Midbrain (tissue), 1 donor: ENCODE results near the gene MYH14.
"Not testable (repeated sequence)": the region's sequence is repeated elsewhere in the genome, so short reads cannot be mapped to it uniquely, and the experiment has no call there.

Source experiments
- DNase-seq: peaks from one replicate; lab custom pipeline; 2025; lab: John Stamatoyannopoulos, UW

Gene MYH14

DNA sequence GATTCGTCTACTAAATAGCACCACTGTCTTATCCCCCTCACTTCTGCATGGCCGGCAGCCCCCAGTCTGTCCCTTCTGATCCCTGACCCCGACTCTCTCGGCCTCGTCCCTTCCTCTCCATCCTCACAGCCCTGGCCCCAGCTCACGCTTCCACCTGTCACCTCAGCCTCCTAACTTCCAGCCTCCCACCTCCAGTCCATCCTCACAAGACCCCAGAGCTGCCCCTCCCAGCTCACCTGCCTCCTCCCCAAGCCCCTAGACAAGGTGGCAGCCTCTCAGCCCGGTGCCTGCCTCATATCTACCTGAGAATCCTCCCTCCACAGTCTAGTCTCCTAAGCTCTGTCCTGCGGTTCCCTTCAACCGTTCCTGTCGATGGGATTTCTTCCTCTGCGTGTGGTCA is 115.7 kb downstream of the MYH14 start:
- DNase-seq, result no peak

DNA sequence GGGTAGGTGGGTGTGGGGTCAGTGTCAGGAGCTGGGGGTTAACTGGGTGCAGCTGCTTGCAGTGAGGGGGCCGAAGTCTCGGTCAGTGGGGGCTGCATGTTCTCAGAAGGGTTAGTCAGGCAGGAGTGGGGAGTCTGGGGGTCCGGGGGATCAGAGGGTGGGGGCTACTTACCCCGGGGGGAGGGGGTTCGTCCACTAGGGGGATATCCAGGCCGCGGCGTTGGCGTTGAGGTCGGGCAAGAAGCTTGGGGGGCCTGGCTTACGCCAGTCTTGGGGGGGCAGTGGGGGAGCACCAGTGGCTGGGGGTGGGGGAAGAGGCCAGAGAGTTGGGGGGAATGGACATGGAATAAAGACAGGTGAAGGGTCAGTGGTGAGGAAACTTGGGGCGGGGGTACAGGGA is 116.6 kb downstream of the MYH14 start:
- DNase-seq, result no peak

DNA sequence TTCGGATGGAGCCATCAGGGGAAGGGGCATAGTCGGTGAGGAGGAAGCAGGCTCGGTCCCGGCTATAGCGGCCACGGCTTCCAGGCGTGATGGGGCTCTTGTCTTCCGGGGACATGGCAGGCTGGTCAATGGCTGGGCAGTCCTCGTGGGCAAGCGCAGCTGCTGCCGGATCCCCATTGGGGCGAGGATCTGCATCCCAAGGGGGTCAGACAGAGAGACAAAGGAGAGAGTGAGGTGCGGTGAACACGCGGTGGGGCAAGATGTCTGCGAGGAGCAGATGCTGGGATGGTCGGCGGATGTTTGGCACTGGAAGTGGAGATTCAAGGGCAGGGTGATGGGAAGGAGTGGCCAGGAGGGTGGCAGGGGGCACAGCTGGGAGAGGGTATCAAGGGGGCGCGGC is 117.2 kb downstream of the MYH14 start:
- no peak for DNase-seq

DNA sequence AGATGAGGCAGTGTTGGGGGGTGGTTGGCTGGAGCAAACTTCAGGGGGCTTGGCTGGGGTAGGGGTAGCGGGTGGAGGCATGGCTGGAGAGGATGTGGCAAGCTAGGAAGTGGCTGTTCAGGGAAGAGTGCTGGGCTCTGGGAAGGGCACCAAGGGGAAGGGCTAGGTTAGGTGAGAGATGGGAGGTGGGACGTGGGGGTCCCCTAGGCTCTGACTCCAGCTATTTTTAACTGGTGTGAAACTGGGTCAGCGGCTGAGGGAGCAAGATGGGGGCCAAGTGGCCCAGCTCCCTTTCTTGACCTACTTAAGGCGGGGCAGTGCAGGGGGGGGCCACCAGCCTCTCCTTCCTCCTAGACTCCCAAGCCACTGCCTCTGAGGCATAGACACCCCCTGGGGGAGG is 118.4 kb downstream of the MYH14 start:
- DNase-seq, result no peak

DNA sequence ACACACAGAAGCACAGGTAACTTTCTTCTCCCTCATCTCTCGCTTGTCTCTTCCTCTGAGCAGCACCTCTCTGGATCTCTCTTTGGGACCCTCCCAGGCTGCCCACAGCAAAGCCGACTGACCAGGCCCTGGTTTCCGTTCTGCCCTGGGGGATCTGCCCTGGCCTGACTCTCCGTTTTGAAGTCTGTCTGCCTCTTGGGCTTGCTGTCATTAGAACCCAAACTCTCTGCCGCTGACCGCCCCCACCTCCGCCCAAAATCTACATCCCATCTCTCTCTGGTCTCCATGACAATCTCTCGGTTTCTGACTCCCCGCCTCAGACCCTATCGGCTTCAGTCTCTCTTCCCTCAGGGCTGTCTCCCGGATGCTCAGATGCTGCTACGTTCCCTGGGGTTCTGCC is 118.8 kb downstream of the MYH14 start:
- DNase-seq, result no peak

DNA sequence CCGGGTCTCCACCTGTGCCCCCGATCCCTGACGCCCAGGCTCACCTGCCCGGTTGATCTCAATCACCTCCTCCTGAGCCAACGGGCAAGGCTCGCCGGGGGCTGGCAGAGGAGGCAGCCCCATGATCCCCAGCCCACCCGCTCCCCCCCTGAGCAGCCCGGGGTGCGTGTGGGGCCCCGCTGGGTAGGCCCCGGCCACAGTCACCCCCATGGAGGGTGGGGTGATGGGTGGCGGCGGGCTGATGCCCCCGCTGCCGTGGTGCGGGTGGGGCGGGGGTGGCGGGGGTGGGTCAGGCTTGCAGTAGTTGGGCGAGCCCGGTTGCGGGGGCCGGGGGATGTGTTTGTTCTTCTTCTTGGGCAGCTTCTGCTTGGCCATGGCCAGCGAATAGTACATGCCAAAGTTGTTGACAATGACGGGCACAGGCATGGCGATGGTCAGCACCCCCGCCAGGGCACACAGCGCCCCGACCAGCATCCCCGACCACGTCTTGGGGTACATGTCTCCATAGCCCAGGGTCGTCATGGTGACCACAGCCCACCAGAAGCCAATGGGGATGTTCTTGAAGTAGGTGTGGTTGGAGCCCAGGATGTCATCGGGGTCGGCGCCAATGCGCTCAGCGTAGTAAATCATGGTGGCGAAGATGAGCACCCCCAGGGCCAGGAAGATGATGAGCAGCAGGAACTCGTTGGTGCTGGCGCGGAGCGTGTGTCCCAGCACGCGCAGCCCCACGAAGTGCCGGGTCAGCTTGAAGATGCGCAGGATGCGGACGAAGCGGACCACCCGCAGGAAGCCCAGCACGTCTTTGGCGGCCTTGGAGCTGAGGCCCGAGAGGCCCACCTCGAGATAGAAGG is 119.7 kb downstream of the MYH14 start:
- DNase-seq, result no peak

DNA sequence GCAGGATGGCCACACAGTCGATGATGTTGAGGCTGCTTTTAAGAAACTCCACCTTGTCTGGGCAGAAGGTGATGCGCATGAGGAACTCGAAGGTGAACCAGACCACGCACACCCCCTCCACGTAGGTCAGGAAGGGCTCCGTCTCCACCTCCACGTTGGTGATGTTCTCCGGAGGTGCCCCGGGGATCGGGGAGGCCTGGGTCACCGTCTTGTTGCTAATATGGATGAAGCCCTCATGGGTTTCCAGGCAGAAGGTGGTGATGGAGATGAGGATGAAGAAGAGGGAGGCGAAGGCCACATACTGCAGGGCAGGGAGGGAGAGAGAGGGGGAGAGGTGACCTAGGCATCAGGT is 120.3 kb downstream of the MYH14 start:
- DNase-seq, result no peak

DNA sequence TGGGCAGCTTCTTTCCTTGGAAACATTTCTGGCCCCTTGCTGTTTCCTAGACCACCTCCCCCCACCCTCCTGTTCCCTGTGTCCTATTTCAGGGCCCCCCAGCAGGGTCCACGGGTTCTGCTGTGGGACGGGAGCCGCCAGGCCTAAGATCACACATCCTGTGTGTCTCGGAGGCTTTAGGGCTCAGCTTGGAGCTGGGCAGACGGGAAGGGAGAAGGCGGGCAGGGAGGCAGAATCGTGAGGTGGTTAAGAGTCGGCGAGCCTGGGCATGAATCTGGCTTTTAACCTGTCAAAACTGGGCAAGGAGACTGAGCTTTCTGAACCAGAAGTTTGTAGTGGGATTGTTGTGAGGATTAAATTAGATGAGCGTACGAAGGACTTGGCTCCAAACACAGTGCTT is 120.9 kb downstream of the MYH14 start:
- DNase-seq, result no peak

DNA sequence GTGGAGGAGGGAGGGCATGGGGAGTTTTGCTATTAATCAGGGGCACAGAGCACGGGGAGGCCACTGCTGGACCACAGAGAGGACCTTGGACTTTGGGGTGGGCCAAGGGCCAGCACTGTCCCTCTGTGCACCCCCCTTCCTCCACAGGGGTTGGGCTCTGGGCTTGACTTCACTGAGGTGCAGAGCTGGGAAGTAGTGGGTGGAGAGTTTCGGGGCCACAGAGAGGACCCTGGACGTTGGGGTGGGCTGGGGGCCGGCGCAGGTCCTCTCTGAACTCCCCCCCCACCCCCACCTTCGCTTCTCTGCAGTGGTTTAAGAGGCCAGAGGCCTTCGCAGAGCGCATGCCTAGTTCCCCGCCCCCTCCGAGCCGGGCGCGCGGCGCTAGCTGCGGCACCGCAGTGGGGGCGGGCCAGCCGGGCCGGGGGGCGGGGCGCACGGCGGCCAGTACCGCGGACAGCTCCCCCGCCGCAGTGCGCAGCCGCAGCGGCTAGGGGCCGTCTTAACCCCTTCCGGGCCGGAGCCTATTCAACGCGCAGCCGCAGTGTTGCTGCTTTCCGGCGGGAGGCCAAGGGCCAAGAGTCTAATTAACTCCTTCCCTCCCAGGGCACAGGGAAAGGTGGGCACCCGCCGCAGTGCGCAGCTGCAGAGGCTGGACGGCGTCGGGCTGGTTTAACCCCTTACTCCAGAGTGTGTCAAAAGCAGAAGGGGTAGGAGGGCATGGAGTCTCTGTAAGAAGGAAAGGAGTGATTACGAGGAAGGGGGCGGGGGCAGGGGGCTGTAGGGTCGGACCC is 122.1 kb downstream of the MYH14 start:
- peak; percentile 82 for DNase-seq

DNA sequence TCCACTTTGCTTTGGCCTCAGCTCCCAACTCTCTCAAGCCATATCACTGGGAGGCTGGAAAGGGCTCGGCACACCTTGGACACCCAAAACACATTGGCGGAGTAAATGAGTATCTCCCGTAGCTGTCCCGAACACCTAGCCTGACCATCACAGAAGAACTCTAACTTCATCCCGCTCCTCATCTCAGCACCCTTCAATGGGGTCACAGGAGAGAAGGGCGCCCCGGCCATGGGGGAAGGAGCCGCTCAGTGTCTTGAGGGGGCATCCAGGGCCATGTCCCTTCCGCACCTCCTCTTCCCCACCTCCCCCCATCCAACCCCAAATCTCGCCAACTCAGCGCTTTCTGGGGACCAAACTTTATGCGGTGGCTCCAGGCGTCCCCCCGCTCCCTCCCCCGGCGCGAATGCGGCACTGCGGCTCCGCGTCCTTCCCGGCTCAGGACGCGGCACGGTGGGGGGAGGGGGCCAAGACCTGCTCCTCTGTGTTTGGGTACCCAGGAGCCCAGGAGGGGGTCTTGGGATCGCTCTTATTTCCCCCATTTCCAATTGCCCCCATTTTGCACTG is 122.8 kb downstream of the MYH14 start:
- DNase-seq, result no peak

DNA sequence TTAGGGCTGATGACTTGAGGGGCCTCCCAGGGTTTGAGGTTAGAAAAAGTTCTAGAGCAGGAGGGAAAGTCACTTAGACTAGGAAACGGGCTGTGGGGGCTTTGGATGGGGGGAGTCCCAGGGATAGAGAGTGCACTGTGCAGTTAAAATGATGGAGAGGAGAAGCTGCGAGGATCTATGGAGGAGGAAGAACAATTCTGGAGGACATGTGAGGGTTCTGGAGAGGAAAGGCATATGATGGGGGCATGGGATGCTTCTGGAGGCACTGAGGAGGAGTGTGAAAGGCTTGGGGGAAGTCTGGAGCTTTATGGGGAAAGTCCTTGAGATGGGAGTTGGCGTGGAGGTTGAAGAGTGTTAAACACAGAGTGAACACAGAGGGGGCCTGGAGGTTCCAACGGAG is 123.6 kb downstream of the MYH14 start:
- no peak for DNase-seq

DNA sequence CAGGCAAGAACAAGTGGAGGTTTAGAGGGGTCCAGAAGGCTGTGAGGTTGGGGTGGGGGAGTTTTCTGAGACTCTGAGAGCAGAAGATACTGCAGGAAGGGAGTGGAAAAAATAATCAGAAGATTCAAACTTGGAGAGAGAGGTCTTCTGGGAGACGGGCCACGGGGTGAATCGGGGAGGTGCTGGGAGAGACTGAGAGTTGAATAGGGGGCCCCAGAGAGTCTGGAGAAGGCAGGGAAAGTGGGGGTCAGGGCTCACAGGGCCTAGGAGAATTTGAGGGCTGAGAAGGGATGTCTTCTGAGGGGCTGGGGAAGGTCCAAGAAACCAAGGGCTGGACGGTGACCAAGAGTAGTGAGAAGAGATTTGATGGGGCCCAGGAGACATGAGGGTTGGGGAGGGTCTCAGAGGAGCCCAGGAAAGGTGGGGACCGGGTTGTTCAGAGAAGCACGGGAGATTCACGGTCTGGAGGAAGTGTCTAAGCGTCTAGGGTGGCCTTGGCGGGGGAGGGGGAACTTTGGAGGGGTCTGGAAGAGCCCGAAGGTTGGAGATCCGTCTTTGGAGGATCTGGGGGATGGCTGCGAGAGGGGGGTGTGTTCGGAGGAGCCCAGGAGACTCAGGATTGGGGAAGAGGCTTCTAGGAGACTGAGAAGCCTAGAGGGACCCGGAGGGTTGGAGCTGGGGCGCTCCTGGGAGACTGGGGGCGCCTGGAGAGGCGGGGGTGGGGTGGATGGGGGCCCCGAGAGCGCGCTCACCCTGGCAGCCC is 124.2 kb downstream of the MYH14 start:
- no peak for DNase-seq

DNA sequence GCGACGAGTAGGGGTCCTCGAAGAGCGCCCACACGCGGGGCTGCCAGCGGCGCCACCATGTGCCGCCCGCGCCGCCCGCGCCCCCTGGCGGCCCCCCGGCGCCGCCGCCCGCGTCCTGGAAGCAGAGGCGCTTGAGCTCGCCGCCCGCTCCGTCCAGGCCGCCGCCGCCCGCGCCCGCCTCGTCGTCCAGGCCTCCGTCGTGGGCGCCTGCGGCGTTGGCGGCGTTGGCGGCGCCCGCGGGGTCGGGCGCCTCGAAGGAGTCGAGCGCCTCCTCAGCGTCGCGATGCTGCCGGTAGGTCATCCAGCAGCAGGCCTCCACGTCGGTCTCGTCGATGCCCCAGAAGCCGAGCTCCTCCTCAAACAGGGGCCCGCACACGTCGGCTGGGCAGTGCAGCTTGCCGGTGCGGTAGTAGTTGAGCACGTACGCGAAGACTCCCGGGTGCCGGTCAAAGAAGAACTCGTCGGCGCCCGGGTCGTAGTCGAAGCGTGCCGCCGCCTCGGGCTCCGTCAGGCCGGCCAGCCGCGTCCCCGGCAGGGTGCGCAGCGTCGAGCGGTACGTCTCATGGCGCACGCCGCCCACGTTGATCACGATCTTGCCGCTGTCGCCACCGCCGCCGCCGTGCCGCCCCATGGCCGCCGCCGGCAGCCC is 124.9 kb downstream of the MYH14 start:
- no peak for DNase-seq

DNA sequence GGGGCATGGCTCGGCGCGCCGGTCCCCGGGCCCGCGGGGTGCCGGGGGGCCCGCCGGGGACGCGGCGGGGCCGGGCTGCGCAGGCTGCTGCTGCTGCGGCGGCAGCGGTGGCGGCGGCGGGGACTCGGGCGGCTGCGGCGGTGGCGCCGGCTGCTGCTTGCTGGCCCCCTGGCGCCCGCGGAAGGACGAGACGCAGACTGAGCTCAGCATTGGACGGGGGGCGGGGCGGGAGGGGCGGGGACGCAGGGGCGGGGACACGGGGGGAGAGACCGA is 125.4 kb downstream of the MYH14 start:
- DNase-seq, result no peak

DNA sequence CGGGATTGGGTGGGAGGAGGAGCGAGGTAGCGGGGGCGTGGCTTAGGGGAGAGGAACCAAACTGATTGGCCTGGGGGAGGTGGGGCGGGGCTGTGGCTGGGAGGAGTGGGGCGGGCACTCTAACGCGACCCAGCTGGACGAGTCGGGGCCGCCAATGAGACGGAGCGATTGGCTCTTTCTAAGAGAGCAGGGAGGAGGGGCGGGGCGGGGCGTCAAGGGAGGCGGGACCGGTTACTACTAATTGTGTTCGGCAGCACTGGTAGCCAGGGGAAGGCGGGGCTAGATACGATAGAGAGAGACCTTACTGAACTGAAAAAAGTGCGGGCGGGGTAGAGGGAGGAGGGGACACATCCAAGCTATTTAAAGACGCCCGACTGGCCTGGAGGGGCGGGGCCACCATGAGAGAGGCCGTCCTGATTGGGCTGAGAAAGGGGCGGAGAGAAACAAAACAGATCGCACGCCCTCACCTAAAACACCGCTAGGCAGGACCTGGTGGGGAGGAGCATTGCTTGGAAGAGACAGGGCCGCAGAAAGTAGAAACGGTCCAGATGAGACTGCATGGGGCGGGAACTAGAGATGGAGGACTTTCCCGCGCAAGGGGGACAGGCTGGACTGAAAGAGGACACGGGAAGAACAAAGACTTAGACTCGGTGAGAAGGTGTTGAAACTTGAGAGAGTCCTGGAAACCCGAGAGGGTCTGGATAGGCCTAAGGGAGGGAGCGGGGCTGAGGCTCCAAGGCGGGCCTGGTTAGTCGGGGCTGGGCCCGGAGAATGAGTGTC is 125.9 kb downstream of the MYH14 start, which contains the start of gene KCNC3:
Gene KCNC3, minus strand, starts transcription at position 232 of the 780 bp plus-strand sequence. CDS start 295 bp downstream, outside the sequence.
- peak; percentile 99 for DNase-seq

DNA sequence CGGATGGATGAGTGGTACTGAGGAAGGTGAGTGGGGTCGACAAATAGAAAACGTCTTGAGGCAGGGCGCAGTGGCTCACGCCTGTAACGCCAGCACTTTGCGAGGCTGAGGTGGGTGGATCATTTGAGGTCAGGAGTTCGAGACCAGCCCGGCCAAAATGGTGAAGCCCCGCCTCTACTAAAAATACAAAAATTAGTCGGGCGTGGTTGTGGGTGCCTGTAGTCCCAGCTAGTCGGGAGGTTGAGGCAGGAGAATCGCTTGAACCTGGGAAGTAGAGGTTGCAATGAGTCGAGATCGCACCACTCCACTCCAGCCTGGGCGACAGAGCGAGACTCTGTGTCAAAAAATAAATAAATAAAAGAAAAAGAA is 126.5 kb downstream of the MYH14 start:
- not testable (repeated sequence) for DNase-seq

DNA sequence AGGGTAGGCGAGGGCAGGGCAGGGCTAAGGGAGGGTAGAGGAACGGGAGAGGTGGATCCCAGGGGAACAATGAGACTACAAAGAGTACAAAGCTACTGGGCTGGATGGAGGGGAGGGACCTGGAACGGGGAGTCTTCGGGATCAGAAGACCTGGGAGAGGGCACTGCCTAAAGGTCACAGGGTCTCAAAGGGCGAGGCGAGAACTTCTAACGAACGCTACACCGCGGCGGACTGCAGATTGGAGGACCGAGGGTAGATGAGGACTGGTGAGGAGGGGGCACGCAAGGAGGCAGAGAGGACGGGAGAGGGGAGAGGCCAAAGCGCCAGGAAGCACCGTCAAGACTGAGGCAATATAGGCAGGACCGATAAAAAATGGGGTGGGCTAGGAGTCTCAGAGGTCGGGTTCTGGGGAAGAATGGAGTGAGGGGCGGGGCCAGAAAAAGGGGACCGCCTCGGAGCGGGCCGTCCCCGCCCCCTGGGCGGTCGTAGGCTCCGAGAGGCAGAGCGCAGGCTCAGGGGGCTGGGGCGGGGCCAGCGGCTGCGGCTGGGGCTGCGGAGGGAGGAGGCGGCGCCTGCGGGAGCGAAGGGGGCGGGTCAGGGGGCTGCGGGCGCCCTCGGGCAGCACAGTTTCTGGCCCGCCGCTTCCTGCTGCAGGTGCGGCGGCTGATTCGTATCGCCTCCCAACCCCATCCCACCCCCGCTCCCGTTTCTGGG is 127.1 kb downstream of the MYH14 start:
- DNase-seq, result peak; percentile 92

DNA sequence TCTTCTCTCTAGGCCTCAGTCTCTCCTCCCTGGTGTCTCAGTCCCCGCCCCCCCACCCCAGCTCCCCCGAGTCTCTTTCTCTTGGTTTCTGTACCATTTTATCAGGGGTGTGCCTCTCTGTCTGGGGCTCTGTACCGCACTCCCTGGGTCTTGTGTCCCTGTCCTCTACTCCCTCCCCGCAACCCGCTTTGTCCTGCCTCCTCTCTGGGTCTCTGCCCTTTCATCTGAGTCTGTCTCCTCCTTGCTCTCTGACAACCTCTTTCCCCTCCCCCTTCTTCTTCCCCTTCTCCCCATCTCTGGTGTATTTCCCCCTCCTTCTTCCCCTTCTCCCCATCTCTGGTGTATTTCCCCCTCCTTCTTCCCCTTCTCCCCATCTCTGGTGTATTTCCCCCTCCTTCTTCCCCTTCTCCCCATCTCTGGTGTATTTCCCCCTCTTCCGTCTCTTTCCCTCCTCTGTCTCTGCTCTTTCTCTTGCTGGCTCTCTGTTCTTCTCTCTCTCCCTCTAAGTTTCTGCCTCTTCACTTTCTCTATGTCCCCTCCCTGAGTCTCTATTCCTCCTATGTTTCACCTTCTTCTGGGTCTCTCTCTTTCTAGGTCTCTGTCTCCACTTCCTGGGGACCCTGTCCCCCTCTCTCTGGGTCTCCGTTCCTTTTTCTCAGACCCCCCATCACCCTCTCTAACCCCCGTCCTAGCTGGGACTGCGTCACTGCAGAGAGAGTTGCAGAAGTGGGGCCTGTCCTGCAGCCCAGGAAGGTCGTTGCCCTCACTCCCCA is 128.0 kb downstream of the MYH14 start:
- no peak for DNase-seq

DNA sequence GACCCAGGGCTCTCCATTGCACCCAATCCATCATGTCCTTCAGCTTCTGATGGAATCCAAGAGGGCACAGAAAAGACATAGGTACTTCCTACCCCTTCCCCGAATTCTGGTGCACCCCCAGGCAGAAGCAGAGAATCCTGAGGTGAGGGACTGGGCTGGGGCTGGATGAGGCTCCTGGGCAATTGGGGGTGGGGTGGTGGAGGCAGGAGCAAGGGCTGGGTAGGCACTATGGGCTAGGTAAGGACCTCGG is 128.5 kb downstream of the MYH14 start:
- no peak for DNase-seq
